HEK293 (cell line): ENCODE measurements around the gene ZNF629.

Experiments used
- ELK4 ChIP-seq: IDR thresholded peaks from 2 replicates; pipeline ENCODE4 v1.6.1; 2011; ENCODE audit warnings: mild to moderate bottlenecking, low read depth, low read length, borderline replicate concordance
- GLI2 ChIP-seq: fragments of 450-650 bp; formaldehyde crosslinking; IDR thresholded peaks from 2 replicates; pipeline ENCODE4; 2017; ENCODE audit warnings: missing biosample characterization, missing genetic modification characterization, low read depth, borderline replicate concordance
- GLI4 ChIP-seq: fragments of 450-650 bp; formaldehyde crosslinking; IDR thresholded peaks from 2 replicates; pipeline ENCODE4 v1.5.1; 2016; ENCODE audit warnings: missing biosample characterization, missing genetic modification characterization
- HIC1 ChIP-seq: fragments of 450-650 bp; formaldehyde crosslinking; IDR thresholded peaks from 2 replicates; pipeline ENCODE4 v1.5.1; 2016; ENCODE audit warnings: missing biosample characterization, missing genetic modification characterization
- HOXA7 ChIP-seq: sonication (generic); formaldehyde crosslinking; IDR thresholded peaks from 2 replicates; pipeline ENCODE4 v1.8.1; 2022; ENCODE audit warnings: missing genetic modification reagents, borderline replicate concordance
- KLF8 ChIP-seq: fragments of 450-650 bp; formaldehyde crosslinking; IDR thresholded peaks from 2 replicates; pipeline ENCODE4 v1.5.1; 2016; ENCODE audit warnings: missing biosample characterization, missing genetic modification characterization
- MEIS1 ChIP-seq: sonication (generic); formaldehyde crosslinking; IDR thresholded peaks from 2 replicates; pipeline ENCODE4 v1.8.1; 2022; ENCODE audit warnings: missing genetic modification reagents, mild to moderate bottlenecking, borderline replicate concordance
- OSR2 ChIP-seq: fragments of 450-650 bp; formaldehyde crosslinking; IDR thresholded peaks from 2 replicates; pipeline ENCODE4 v1.5.1; 2016; ENCODE audit warnings: missing biosample characterization, missing genetic modification characterization
- PBX3 ChIP-seq: sonication (generic); formaldehyde crosslinking; IDR thresholded peaks from 2 replicates; pipeline ENCODE4 v1.8.1; 2022; ENCODE audit warnings: mild to moderate bottlenecking, moderate library complexity, missing genetic modification reagents
- SCRT2 ChIP-seq: fragments of 450-650 bp; formaldehyde crosslinking; IDR thresholded peaks from 2 replicates; pipeline ENCODE4 v1.5.1; 2016; ENCODE audit warnings: missing biosample characterization, missing genetic modification characterization
- SP2 ChIP-seq: fragments of 450-650 bp; formaldehyde crosslinking; IDR thresholded peaks from 2 replicates; pipeline ENCODE4 v1.5.1; 2016; ENCODE audit warnings: missing biosample characterization, missing genetic modification characterization
- SP7 ChIP-seq: fragments of 450-650 bp; formaldehyde crosslinking; IDR thresholded peaks from 2 replicates; pipeline ENCODE4 v1.5.1; 2016; ENCODE audit warnings: missing biosample characterization, missing genetic modification characterization
- YY1 ChIP-seq: fragments of 450-650 bp; formaldehyde crosslinking; IDR thresholded peaks from 2 replicates; pipeline ENCODE4 v1.5.1; 2018; ENCODE audit warnings: missing biosample characterization, missing genetic modification characterization
- ZBTB20 ChIP-seq: fragments of 450-650 bp; formaldehyde crosslinking; IDR thresholded peaks from 2 replicates; pipeline ENCODE4 v1.5.1; 2016; ENCODE audit warnings: missing biosample characterization, missing genetic modification characterization
- ZBTB21 ChIP-seq: fragments of 450-650 bp; formaldehyde crosslinking; IDR thresholded peaks from 2 replicates; pipeline ENCODE4 v1.5.1; 2017; ENCODE audit warnings: missing biosample characterization, missing genetic modification characterization
- ZNF148 ChIP-seq: fragments of 450-650 bp; formaldehyde crosslinking; IDR thresholded peaks from 2 replicates; pipeline ENCODE4 v1.5.0; 2017; ENCODE audit warnings: missing biosample characterization, missing genetic modification characterization, borderline replicate concordance
- ZNF175 ChIP-seq: fragments of 450-650 bp; formaldehyde crosslinking; IDR thresholded peaks from 2 replicates; pipeline ENCODE4 v1.5.1; 2016; ENCODE audit warnings: missing biosample characterization, missing genetic modification characterization
- ZNF211 ChIP-seq: fragments of 450-650 bp; formaldehyde crosslinking; IDR thresholded peaks from 2 replicates; pipeline ENCODE4 v1.5.1; 2016; ENCODE audit warnings: low read depth, missing biosample characterization, missing genetic modification characterization
- ZNF362 ChIP-seq: fragments of 450-650 bp; formaldehyde crosslinking; IDR thresholded peaks from 2 replicates; pipeline ENCODE4 v1.5.1; 2016; ENCODE audit warnings: missing biosample characterization, missing genetic modification characterization
- ZNF398 ChIP-seq: fragments of 450-650 bp; formaldehyde crosslinking; IDR thresholded peaks from 2 replicates; pipeline ENCODE4 v1.5.1; 2017; ENCODE audit warnings: missing biosample characterization, missing genetic modification characterization
- ZNF423 ChIP-seq: fragments of 450-650 bp; formaldehyde crosslinking; IDR thresholded peaks from 2 replicates; pipeline ENCODE4 v1.5.1; 2016; ENCODE audit warnings: missing biosample characterization, missing genetic modification characterization
- ZNF449 ChIP-seq: fragments of 450-650 bp; formaldehyde crosslinking; IDR thresholded peaks from 2 replicates; pipeline ENCODE4 v1.5.1; 2017; ENCODE audit warnings: missing biosample characterization, mild to moderate bottlenecking, missing genetic modification characterization, moderate library complexity
- ZNF548 ChIP-seq: fragments of 450-650 bp; formaldehyde crosslinking; IDR thresholded peaks from 2 replicates; pipeline ENCODE4 v1.5.1; 2016; ENCODE audit warnings: missing biosample characterization, missing genetic modification characterization
- ZNF747 ChIP-seq: fragments of 450-650 bp; formaldehyde crosslinking; IDR thresholded peaks from 2 replicates; pipeline ENCODE4 v1.5.1; 2016; ENCODE audit warnings: missing biosample characterization, missing genetic modification characterization
- ZNF791 ChIP-seq: fragments of 450-650 bp; formaldehyde crosslinking; IDR thresholded peaks from 2 replicates; pipeline ENCODE4 v1.5.1; 2016; ENCODE audit warnings: missing biosample characterization, missing genetic modification characterization
- ZNF830 ChIP-seq: fragments of 450-650 bp; IDR thresholded peaks from 2 replicates; pipeline ENCODE4 v1.5.0; 2018; ENCODE audit warnings: missing biosample characterization, missing genetic modification characterization, low read depth, mild to moderate bottlenecking, moderate library complexity
- ZSCAN16 ChIP-seq: fragments of 450-650 bp; formaldehyde crosslinking; IDR thresholded peaks from 2 replicates; pipeline ENCODE4 v1.5.1; 2016; ENCODE audit warnings: missing biosample characterization, missing genetic modification characterization
- ZXDB ChIP-seq: fragments of 450-650 bp; formaldehyde crosslinking; IDR thresholded peaks from 2 replicates; pipeline ENCODE4 v1.5.1; 2016; ENCODE audit warnings: missing biosample characterization, missing genetic modification characterization

ZNF629 gene

GRCh38 chr16:30805370-30806169 is 18.6 kb upstream of the ZNF629 start (continued):
- no peak for TF ChIP-seq ZNF362 (tag by site-specific recombination)
- no peak for TF ChIP-seq ZNF211
- TF ChIP-seq HOXA7 (CRISPR knock-in tag), result no peak
- TF ChIP-seq HIC1 (tag by site-specific recombination), result no peak
- TF ChIP-seq MEIS1, result no peak
- no peak for TF ChIP-seq ZNF423 (tag by site-specific recombination)
- TF ChIP-seq SCRT2 (tag by site-specific recombination), result peak; percentile 92
- 0 out of 2 replicates have a peak, but pooled peaks have one; percentile 27 for TF ChIP-seq OSR2 (tag by site-specific recombination)
- no peak for TF ChIP-seq ZNF830 (tag by site-specific recombination)
- no peak for TF ChIP-seq ZNF148 (tag by site-specific recombination)
- peak; percentile 81 for TF ChIP-seq SP2 (tag by site-specific recombination)
- TF ChIP-seq ZSCAN16 (tag by site-specific recombination), result peak; percentile 74; the same call in 1 of the 2 replicates
- peak; percentile 75; the same call in 1 of the 2 replicates for TF ChIP-seq ELK4
- TF ChIP-seq ZBTB21 (tag by site-specific recombination), result peak; percentile 52; the same call in 1 of the 2 replicates
- TF ChIP-seq ZNF747 (tag by site-specific recombination), result no peak
- peak; percentile 100 for TF ChIP-seq ZBTB20 (tag by site-specific recombination)
- TF ChIP-seq PBX3 (CRISPR knock-in tag), result peak; percentile 89
- no peak for TF ChIP-seq ZNF791 (tag by site-specific recombination)
- peak; percentile 91 for TF ChIP-seq SP7
- TF ChIP-seq GLI4, result no peak
- peak; percentile 96 for TF ChIP-seq ZXDB (tag by site-specific recombination)
- no peak for TF ChIP-seq ZNF548 (tag by site-specific recombination)
- peak; percentile 77 for TF ChIP-seq KLF8 (tag by site-specific recombination)
- peak; percentile 12; the same call in 1 of the 2 replicates for TF ChIP-seq ZNF398
- TF ChIP-seq ZNF175, result no peak
- peak; percentile 55; the same call in 1 of the 2 replicates for TF ChIP-seq ZNF449
- peak; percentile 88 for TF ChIP-seq YY1 (tag by site-specific recombination)
- no peak for TF ChIP-seq GLI2 (tag by site-specific recombination)
